Ecto neural progenitor cell (in vitro differentiated cells): ENCODE results near the gene NDE1.

Source experiments
- DNase-seq: peaks from one replicate; pipeline ENCODE4 v3.0.0-alpha.2; 2018; ENCODE audit warnings: low spot score

NDE1 gene

GRCh38 chr16:15739464-15739863 is 89.4 kb downstream of the NDE1 start:
- no peak for DNase-seq

GRCh38 chr16:15739950-15740349 is 89.9 kb downstream of the NDE1 start:
- DNase-seq = no peak

- no peak for DNase-seq
These were observed 91.3 kb downstream of the NDE1 start for GRCh38 chr16:15741207-15741871.

GRCh38 chr16:15742716-15743115 is 92.7 kb downstream of the NDE1 start:
- DNase-seq = no peak

- no peak for DNase-seq
These were observed 93.6 kb downstream of the NDE1 start for GRCh38 chr16:15743657-15744056.

GRCh38 chr16:15746332-15746731 is 96.3 kb downstream of the NDE1 start:
- DNase-seq = no peak

GRCh38 chr16:15747937-15748336 is 97.9 kb downstream of the NDE1 start:
- no peak for DNase-seq

- no peak for DNase-seq
These were observed 98.6 kb downstream of the NDE1 start for GRCh38 chr16:15748654-15749053.

- no peak for DNase-seq
These were observed 99.3 kb downstream of the NDE1 start for GRCh38 chr16:15749371-15749770.

- no peak for DNase-seq
These were observed 99.9 kb downstream of the NDE1 start for GRCh38 chr16:15749985-15750384.

GRCh38 chr16:15751940-15752339 is 101.9 kb downstream of the NDE1 start:
- no peak for DNase-seq

GRCh38 chr16:15752717-15753488 is 102.9 kb downstream of the NDE1 start:
- DNase-seq = no peak

GRCh38 chr16:15754821-15755534 is 104.9 kb downstream of the NDE1 start:
- DNase-seq = no peak

- no peak for DNase-seq
These were observed 107.0 kb downstream of the NDE1 start for GRCh38 chr16:15757077-15757386.

GRCh38 chr16:15757630-15758251 is 107.7 kb downstream of the NDE1 start:
- no peak for DNase-seq

GRCh38 chr16:15759070-15759469 is 109.0 kb downstream of the NDE1 start:
- DNase-seq = no peak

- no peak for DNase-seq
These were observed 110.1 kb downstream of the NDE1 start for GRCh38 chr16:15760129-15760528.

GRCh38 chr16:15764112-15764511 is 114.1 kb downstream of the NDE1 start:
- no peak for DNase-seq

GRCh38 chr16:15765116-15765515 is 115.1 kb downstream of the NDE1 start:
- no peak for DNase-seq

GRCh38 chr16:15765880-15766279 is 115.8 kb downstream of the NDE1 start:
- DNase-seq = peak; percentile 57

- no peak for DNase-seq
These were observed 116.9 kb downstream of the NDE1 start for GRCh38 chr16:15766918-15767317.

GRCh38 chr16:15768201-15768600 is 118.2 kb downstream of the NDE1 start:
- no peak for DNase-seq

GRCh38 chr16:15769239-15769638 is 119.2 kb downstream of the NDE1 start:
- no peak for DNase-seq
